ENCODE data around the gene STXBP1.
"Not testable (repeated sequence)": the region's sequence is repeated elsewhere in the genome, so short reads cannot be mapped to it uniquely, and the experiment has no call there.

STXBP1 gene

DNA sequence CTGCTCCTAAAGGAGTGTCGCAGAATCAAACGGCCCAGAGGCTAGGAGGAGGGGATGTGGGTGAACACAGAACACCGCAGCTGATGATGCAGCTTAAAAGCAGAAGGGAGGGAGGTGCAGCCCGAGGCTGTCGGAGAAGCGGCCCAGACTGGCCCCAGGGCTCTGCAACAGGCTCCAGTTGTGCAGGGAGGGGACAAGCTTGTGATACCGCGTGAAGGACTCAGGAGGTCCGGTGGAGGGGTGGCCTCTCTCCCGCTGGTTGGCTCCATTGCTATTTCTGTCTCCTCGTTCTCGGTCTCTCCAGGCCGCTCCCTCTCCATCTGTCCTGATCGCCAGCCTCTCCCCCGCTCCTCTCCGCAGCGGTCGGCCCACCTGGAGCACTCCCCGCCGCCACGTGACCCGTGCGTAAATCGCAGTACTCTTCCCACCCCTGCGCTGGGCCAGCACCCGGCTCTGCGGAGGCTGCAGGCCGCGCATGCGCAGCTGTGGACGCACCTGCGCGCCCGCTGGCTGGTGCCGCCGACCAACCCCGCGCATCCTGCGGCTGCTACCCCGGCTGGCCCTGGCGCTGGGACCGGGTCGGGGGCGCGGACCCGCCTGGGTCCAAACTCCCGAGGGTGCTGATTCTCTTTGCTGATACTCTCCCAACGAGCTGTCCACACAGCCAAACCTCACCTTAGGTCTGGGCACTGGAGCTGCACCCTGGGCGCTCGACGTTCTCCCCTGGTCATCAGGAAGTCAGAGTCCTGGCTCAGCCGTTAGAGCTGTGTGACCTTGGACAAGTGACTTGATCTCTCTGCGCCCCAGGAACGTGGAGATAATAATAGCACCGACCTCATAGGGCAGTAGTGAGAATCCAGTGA is 3.7 kb upstream of the STXBP1 start:
- Histone ChIP-seq H3K9me3 (ENCODE audit: severe bottlenecking) (no peaks in the 10 kb centered on the region), H3K4me3 (ENCODE audit: low read depth, low read length) (peak overlapping the region; percentile 35), H3K27ac (peak overlapping the region; percentile 80), H3K27me3 (ENCODE audit: insufficient read depth, low read depth, severe bottlenecking) (no peaks in the 10 kb centered on the region), H3K36me3 (no peaks in the 10 kb centered on the region)
- peak; percentile 99 for DNase-seq
- TF ChIP-seq CTCF (IDR thresholded peaks at IDR 0.05; ENCODE audit: low read depth, low read length): no peak

GRCh38 chr9:127611603-127611898 is 526 bp upstream of the STXBP1 start:
- Histone ChIP-seq H3K27me3 (ENCODE audit: insufficient read depth, low read depth, severe bottlenecking) (no peaks in the 10 kb centered on the region), H3K4me3 (ENCODE audit: low read depth, low read length) (peak overlapping the region; percentile 53), H3K9me3 (ENCODE audit: severe bottlenecking) (no peaks in the 10 kb centered on the region), H3K27ac (peak overlapping the region; percentile 51), H3K36me3 (peaks cover 11% of the 10 kb centered on the region)
- no peak for TF ChIP-seq CTCF (IDR thresholded peaks at IDR 0.05; ENCODE audit: low read depth, low read length)
- no peak for DNase-seq

DNA sequence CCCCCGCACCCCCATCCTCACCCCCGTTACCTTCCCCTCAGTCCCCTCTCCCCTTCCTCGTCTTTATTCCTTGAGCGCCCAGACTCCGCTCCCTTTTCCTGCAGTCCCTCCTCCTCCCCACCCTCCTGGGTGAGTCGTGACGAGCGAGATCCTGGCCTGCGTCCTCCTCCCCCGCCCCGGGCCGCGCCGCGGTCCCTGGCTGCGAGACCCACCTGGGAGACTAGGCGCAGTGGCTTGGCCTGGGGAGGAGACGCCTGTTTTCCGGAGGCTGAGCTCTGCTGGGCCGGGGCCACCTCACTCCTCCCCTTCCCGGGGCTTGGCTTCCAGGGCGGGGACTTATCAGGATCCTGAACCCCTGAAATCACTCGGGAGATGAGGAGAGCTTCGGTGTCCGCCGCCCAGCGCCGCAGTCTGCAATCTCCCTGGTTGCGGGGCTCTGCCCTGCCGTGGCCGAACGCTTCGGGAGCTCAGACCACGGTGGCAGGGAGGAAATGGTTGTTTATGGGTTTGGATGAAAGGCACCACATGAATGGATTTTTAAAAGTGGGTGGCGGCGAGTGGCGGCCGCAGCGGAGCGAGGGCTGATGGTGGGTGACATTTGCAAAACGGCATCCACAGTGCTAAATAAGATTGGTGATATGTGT is 984 bp downstream of the STXBP1 start:
- Histone ChIP-seq H3K27ac (peak overlapping the region; percentile 63), H3K36me3 (peaks cover 14% of the 10 kb centered on the region), H3K4me3 (ENCODE audit: low read depth, low read length) (peak overlapping the region; percentile 85), H3K9me3 (ENCODE audit: severe bottlenecking) (no peaks in the 10 kb centered on the region), H3K27me3 (ENCODE audit: insufficient read depth, low read depth, severe bottlenecking) (no peaks in the 10 kb centered on the region)
- peak; percentile 72 for DNase-seq
- TF ChIP-seq CTCF (IDR thresholded peaks at IDR 0.05; ENCODE audit: low read depth, low read length): no peak

DNA sequence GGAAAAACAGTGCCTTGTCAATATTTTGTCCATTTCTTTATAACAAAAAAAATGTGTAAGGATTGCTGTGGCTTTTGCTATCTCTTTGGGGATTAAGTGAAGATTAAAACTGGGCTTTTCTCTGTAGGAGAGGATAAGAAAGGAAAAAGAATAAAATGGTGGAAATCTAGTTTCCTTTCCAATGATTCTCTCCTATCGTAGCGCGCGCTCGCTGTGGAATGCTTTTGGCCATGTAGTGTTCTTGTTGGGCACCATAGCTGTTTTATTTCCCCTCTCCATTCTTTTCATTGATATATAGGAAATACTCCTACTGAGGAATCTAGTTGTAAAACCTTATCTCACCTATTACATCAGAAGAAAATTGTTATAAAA is 1.5 kb downstream of the STXBP1 start:
- Histone ChIP-seq H3K9me3 (ENCODE audit: severe bottlenecking) (no peaks in the 10 kb centered on the region), H3K27ac (peak overlapping the region; percentile 63), H3K36me3 (peaks cover 14% of the 10 kb centered on the region), H3K4me3 (ENCODE audit: low read depth, low read length) (peak overlapping the region; percentile 85), H3K27me3 (ENCODE audit: insufficient read depth, low read depth, severe bottlenecking) (no peaks in the 10 kb centered on the region)
- no peak for DNase-seq
- TF ChIP-seq CTCF (IDR thresholded peaks at IDR 0.05; ENCODE audit: low read depth, low read length): no peak

- H3K4me3 ChIP-seq (ENCODE audit: low read depth, low read length): no peak overlapping the region
- peaks cover 17% of the 10 kb centered on the region for H3K36me3 ChIP-seq
- no peaks in the 10 kb centered on the region for H3K9me3 ChIP-seq (ENCODE audit: severe bottlenecking)
- no peaks in the 10 kb centered on the region for H3K27me3 ChIP-seq (ENCODE audit: insufficient read depth, low read depth, severe bottlenecking)
- DNase-seq: no peak
- no peak for TF ChIP-seq CTCF (IDR thresholded peaks at IDR 0.05; ENCODE audit: low read depth, low read length)
- H3K27ac ChIP-seq: no peak overlapping the region
These were observed 2.9 kb downstream of the STXBP1 start for GRCh38 chr9:127614961-127615360.

GRCh38 chr9:127621339-127621970 is 9.4 kb downstream of the STXBP1 start:
- DNase-seq; H3K4me3 ChIP-seq (ENCODE audit: low read depth, low read length); H3K36me3 ChIP-seq; H3K27ac ChIP-seq; H3K9me3 ChIP-seq (ENCODE audit: severe bottlenecking); H3K27me3 ChIP-seq (ENCODE audit: insufficient read depth, low read depth, severe bottlenecking): not testable (repeated sequence)

All from WERI-Rb-1 (cell line).